HG03103 (cell line): ENCODE results near the gene MIOX.

Experiments
- ATAC-seq: cut with Tn5 transposase; IDR thresholded peaks from one replicate; pipeline ENCODE4 v1.9.1; 2021; ENCODE audit warnings: low read depth; ENCODE audit not compliant: unreplicated experiment

The MIOX gene

DNA sequence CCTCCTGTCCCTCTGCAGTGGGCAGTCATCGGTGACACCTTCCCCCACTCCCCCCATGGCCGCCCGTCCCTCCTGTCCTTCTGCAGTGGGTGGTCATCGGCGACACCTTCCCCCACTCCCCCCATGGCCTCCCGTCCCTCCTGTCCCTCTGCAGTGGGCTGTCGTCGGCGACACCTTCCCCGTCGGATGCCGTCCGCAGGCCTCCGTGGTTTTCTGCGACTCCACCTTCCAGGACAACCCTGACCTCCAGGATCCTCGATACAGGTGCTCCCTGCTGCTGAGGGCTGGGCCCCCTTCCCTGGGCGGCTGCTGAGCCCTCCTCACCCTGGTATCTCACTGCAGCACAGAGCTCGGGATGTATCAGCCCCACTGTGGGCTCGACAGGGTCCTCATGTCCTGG is 2.2 kb downstream of the MIOX start:
- no peak for ATAC-seq

DNA sequence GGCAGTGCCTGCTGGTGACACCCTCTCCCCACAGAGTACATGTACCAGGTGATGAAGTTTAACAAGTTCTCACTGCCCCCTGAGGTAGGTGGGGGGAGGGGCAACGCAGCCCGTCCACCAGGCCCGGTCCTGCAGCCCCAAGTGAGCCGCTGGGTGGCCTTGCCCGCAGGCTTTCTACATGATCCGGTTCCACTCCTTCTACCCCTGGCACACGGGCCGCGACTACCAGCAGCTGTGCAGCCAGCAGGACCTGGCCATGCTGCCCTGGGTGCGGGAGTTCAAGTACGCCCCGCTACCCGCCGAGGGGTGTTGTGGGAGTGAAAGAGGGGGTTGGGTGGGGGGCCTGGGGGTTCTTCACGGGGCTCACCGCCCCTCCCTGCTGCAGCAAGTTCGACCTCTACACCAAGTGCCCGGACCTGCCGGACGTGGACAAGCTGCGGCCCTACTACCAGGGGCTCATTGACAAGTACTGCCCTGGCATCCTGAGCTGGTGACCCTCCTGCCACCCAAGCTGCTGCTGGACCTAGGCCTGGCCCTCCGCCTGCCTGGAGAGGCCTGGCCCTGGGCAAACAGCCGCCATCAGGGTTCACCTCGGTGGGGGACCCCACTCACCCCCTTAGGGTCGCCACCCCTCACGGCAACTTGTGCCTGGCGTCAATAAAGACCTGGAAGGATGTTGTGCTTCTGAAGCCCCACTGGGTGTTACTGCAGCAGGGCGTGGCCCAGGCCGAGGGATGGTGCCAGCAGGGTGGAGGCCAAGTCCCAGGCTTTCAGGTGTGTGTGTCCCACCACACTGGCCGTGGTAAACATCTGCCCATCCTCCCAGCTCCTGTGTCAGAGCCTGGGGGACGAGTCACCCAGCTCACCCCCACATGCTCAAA is 2.9 kb downstream of the MIOX start:
- ATAC-seq, result no peak

DNA sequence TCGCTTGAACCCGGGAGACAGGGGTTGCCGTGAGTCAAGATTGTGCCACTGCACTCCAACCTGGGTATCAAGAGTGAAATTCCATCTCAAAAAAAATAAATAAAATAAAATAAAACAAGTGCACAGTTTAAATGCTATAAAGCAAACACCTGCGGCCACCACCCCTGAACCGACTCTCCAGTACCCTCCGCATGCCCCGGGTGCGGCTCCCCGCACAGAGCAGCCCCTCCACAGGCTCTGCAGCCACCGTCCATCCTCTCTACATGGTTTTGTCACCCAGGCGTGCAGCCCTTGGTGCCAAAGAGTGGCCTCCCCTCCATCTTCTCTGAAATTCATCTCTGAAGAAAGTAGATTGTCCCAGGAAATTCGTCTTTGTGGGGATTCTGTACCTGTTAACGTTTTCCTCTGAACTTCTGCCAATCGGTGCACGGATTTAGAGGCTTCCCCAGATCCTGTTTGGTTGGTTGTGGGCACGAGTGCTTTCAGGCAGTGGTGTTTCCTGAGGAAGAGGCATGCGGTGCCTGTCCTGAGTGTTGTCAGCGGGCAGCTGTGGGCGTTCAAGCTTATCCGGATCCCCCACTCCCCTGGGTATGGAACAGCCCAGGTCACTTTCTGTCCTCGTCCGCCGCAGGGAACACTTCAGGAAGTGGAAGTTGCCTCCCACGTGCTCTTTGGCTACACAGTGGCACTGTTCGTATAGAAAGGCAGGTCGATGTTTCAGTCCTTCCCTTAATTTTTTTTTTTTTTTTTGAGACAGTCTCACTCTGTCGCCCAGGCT is 4.1 kb downstream of the MIOX start:
- ATAC-seq, result no peak

DNA sequence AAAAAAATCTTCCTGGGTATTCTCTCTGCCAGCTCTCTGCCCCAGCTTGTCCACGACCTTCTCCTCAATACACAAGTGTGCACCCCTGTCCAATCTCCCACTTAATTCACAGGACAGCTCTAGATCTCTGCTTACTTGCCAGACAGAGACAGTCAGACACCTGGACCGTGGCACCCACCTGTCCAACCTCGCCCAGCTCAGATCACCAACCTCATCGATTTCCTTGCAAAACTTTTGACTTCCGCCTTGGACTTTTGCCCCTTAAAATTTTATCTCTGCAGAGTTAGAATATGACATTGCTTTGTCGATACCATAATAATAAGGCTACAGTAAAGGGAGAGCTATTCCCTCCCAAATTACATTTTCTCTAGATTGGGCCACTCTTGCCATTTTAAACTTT is 10.4 kb downstream of the MIOX start:
- no peak for ATAC-seq

DNA sequence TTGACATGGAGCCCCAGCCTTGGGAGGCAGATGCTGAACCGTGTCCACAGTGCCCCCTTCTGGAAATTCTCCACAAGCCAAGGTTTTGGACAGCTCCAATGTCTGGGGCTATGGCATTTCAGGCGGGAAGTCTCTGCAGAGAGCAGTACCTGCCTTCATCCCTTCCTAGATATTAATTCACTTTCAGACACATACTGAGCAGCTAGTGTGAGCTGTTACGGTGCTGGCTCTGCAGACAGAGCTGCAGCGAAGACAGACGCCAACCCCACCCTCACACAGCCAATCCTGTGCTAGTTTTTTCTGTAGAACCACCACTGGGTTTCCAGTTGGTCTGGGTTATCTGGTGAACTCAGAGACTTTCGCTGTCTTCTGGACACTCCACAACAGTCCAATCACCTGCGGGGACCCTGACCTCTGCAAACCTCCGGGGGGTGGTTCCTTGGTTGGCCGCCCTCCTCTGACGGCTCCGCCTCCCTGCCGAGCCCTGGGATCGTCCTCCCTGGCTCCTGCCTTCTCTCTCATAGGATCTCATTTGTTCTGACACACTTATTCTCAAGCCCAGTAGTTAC is 11.7 kb downstream of the MIOX start:
- no peak for ATAC-seq

DNA sequence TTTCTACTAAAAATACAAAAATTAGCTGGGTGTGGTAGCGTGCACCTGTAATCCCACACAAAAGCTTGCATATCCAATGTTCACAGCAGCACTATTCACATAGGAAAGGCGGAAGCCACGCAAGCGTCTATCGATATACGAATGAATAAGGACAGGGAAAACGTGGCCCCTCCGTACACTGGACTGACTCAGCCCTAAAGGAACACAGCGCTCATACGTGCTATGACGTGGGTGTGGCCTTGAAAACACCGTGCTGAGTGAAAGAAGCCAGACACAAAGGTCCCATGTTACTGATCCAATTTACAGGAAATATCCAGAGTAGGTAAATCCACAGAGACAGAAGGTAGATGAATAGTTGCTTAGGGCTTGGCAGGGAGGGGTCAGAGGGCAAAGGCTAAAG is 13.8 kb downstream of the MIOX start:
- no peak for ATAC-seq

DNA sequence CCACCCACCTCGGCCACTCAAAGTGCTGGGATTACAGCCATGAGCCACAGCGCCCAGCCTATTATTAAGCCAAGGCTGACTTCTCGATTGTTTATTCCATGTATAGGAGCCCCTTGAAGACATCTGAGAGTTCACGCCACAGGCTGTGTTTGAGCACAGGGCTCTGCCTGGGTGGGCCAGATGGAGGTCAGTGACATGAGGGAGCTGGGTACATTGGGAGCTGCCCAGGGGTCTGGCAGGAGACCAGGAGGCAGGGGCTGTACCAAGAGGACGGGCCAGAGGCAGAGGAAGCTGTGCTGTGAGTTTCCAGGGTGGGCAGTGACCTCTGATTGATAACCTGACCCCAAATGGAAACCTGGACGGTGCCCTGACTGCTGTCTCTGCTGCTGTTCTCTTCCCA is 15.4 kb downstream of the MIOX start:
- ATAC-seq, result no peak

DNA sequence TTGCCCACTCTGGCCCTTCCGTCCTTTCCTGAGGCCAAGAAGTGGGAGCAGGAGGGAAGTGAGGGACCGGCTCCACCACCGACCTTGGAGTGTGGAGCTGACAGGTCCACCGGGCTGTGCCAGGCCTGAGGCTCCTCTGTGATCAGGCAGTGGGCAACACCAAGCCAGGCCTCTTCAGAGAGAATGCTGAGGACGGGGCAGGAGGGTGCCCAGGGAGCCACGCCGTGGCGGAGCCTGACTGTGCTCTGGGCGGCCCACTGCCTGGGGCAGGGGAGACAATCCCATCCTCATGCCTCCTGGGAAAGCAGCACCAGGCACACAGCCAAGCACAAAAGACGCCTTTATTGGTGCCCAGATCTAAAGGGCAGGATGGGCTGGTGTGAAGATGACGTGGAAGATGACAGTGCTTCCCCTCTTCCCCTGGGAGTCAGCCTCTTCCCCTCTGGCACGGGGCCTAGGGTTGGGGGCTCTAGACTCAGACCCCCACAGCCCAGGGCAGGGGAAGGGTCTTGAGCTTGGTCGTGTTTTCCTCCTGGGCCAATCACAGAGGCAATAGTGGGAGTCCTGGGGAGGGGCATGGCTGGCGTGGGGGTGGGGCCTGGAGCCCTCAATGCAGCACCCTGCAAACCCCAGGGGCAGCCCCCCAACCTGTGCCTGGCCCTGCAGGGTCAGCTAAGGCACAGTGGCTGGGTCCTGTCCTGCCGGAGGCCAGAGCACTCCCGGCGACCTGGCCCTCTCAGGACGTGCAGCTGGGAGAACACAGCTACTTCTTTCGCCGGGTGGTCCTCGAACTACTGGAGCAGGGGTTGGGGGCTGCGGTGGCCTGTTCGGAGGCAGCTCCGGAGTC is 16.2 kb downstream of the MIOX start:
- ATAC-seq, result no peak

DNA sequence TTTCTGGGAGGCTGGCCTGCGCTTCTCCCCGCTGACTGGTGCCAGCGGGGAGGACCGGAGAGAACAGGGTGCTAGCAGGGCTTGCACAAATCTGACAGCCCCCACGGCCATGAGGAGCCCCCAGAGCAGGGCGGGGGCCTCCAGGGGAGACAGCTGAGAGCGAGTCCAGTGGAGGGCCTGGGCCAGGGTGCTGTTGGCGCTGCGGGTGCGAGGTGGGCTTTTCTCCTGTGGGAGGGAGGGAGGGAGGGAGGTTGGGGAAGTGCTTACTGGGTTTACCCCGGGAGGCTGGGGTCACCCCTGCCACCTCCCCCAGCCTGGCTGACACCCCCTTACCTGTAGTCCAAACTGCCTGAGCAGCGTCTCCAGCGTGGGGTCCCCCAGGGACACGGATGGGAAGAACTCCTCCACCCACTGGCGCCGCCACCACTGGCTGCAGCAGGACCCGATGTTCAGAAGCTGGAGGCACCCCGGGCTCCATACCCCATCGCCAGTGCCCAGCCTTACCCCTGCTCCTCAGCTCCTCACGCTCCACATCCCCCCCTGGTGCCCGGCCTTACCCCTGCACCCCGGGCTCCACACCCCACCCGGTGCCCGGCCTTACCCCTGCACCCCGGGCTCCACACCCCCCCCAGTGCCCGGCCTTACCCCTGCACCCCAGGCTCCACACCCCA is 17.0 kb downstream of the MIOX start:
- no peak for ATAC-seq

DNA sequence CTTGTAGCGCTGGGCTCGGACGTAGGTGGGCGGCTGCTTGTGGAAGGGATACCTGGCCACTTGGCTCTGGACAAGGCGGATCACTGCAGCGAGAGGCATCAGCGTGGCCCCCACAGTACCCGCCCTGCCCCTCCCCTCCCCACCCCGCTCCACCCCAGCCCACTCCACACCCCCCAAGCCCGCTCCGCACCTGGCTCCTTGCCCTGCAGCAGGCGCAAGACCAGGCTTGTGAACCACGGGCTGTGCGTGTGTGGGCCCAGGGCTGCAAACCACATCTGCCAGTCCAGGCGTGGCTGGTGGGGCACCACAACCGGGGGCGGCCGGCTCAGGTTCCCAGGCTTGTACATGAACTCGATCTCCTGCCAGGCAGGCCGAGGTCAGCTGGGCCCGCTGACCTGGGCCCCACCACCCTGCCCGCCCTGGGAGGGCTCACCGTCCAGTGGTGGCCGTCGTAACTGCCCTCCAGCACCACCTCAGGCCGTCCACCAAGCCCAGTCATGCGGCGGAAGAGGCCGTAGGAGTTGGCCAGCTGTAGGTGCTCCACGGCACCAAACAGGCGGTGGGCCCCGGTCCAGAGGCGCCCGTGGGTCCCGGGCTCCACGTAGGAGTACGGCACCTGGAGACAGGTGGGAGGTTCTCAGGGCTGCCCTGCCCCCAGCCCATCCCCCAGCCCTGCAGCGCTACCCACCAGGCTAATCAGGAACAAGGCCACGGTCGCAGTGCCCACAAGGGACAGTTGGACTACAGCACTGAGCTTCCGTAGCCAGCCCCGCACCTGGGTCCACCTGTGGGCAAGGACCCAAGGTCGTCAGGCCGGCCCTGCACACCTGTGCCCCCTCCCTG is 17.9 kb downstream of the MIOX start:
- ATAC-seq, result no peak

DNA sequence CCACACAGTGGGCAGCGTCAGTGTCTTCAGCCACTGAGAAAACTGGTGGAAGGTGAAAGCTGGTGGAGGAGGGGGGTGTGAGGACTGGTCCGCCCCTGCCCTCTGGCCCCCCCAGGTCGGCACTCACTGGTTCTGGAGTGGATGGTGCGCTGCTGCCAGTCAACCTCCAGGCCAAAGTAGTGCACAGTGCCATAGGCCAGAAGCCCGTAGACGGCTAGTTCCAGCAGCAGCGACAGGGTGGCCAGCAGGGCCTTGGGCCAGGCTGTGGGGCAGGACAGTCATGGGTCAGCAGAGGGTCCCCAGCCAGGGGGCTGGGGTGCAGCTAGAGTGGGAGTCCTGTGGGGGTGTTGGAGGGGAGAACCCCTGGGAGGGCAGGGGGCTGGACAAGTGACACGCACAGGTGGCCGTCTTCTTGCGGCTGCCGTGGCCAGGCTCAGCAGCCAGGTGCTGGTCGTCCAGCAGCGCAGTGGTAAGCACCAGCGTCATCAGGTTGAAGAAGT is 18.7 kb downstream of the MIOX start:
- ATAC-seq, result no peak

DNA sequence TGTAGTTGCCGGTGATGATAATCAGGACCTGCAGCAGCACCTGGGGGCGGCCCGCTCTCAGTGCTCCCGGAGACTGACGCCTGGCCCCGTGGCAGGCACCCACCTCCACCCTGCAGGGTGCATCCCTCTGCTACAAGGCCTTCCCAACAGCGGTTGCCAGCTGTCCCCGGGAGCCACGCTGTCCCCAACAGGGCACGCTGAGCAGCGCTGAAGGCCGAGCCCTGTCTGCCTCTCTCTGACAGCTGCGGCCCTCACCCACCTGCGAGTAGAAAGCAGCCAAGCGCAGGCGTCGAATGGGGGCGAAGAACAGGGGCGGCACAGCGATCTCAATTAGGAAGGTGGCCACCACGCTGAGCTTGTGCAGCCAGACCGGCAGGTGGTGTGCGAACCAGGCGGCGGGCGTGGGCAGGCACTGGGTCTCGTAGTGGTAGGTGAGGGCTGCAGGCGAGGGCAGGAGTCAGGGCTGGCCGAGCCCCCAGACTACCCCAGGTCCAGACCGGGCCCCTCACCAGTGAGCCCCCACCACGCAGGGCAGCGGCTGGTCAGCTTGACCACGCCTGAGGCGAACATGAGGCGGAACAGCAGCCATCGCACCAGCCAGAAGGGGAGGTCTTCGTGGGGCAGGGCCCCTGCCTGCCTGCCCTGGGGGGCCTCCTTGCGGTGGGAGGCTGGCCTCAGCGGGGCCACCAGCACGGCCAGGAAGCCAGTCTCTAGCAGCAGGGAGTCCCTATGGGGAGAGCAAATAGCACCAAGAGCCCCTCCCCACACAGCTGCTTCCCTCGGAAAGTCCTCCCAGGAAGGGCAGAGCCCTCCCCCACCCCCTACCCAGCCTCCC is 19.3 kb downstream of the MIOX start:
- no peak for ATAC-seq

DNA sequence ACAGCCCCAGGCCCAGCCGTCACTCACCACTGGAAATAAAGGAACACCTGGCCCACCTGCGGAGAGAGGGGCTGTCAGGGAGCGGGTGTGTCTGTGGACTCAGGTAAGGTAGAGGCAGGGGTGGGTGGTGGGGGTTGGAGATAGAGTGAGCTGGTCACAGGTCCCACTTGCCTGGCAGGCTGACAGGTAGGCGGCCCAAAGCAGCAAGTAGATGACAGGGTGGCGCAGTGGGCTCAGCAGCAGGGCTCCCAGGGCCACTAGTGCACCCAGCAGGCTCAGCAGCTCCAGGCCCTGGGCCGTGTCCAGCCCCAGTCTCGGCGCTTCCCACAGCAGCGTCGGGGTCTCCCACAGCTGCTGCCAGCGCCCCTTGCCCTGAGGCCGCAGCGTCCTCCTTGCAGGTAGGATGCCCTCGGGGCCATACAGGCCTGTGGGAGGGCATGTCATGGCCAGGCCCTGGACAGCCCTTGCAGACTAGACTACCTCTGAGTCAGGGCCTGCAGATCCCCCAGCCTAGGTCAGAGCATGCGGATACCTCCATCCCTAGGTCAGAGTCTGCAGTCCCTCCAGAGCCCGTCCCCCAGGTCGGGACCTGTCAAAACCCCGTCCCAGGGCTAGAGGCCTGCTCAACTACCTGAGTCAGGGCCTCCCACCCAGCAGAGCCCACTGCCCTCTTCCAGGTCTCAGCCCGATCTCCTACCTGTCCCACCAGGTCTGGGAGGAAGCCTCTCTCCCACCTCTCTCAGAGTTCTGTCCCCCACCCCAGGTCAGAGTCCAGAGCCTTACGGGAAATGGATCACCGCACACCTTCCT is 20.2 kb downstream of the MIOX start:
- ATAC-seq, result no peak

DNA sequence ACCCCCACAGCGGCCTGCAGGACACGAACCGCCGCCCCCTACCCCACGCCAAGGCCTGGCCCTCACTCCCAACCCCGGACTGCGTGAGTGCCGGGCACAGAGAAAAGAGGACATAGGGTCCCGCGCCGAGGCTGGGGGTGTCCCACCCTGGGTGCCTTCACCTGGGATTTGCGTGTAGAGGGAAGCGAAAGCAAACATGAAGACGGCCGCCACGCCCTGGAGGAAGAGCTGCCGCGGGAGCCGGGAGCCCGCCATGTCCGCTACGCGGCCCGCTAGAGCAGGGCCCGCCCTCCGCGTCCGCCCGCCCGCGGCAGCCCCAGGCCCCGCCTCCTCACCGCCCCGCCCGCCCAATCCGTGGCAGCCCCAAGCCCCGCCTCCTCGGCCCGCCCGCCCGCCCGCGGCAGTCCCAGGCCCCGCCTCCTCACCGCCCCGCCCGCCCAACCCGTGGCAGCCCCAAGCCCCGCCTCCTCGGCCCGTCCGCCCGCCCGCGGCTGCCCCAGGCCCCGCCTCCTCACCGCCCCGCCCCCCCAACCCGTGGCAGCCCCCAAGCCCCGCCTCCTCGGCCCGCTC is 20.8 kb downstream of the MIOX start, which contains the start of gene LMF2:
Gene LMF2, minus strand, starts transcription at position 282 of the 570 bp plus-strand sequence. Its CDS starts 27 bp downstream, at position 255.
- ATAC-seq, result peak; percentile 45

DNA sequence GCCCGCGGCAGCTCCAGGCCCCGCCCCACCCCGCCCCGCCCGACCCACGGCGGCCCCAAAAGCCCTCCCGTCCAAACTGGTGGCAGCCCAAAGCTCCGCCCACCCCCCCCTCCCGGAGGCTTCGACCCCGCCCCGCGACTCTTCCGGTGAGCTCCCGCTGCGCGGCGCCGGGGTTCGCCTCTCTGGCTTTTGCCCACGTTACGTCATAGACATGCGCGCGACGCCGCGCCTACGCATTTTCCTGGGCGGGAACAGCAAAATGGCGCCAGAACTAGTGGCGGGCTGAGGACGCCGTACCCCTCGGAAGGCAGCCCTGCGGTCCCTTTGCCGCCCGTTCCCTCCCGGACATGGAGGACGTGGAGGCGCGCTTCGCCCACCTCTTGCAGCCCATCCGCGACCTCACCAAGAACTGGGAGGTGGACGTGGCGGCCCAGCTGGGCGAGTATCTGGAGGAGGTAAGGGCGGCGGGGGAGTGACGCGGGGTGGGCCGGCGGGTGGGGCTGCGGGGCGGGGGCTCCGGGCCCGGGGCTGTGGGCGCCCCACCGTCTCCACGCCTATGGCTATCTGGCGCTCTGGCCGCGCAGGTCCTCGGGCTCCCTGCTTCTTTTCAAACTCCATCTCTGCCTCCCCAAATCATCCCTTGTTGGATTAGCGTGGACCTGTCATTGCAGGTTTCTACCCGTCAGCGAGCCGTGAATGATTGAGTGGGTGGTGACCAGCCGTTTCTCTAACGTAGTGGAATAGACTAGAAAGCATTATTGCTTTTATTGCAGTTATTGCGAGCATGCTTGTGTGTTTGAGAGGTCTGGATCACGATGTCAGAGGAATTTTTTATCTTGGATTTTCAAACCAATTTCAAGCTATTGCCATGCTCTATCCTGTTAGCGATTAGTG is 21.6 kb downstream of the MIOX start, which contains the start of gene NCAPH2:
Gene NCAPH2, plus strand, starts transcription at position 234 of the 894 bp plus-strand sequence. Its CDS starts 114 bp downstream, at position 348.
- ATAC-seq, result peak; percentile 63

DNA sequence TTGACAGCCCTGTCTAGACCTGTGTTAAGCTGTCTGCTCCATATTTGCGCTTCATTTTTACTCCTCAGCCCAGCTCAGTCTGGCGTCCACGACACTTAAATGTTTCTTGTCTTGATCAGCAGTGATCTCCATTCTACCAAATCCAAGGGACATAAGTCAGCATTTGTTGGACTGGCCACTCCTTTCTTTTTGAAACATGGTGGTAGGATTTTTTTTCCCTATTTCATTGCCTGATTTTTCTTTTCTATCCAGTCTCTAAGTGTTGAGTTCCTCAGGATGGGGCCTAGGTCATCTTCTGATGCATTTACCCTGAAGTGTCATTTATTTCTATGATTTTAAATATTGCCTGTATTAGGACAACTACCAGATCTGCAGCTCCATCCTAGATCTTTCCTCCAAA is 22.2 kb downstream of the MIOX start:
- ATAC-seq, result no peak
